Medulla oblongata (tissue), 1 donor: ENCODE data around the gene STC2.
"Not testable (repeated sequence)": the region's sequence is repeated elsewhere in the genome, so short reads cannot be mapped to it uniquely, and the experiment has no call there.

ENCODE experiments used
- DNase-seq: peaks from one replicate; pipeline ENCODE4 v3.0.0-alpha.2; 2015; ENCODE audit errors: extremely low spot score

STC2 gene

DNA sequence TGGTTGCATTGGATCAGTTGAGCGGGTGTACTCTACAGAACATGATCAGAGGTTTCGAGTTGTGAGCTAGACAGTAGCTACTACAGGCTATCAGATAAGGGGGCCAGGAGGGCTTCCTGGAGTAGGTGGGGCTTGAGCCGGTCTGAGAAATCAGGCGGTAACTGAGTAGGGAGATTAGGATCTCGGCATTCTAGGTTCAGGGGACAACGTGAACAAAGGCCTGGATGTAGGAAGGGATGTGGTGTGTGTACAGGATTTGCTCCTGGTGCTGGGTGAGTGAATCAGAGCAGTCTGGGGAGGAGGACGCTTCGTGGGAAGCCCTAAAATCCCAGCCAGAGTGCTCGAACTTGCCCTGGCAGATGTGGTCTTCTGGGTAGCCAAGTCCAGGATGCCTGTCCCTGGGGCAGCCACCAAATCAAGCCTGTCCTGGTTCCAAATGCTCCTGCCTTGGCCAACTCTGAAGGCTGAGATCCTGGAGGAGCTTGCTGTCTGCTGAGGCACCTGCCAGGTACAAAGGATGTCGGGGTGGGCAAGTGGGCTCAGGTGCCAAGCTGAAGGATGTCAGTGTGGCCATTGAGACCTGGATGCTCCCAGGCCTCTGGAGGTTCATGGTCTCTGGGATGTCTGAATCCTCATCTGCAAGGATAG is 33.4 kb downstream of the STC2 start:
- no peak for DNase-seq

GRCh38 chr5:173293817-173294672 is 34.2 kb downstream of the STC2 start:
- DNase-seq, result peak; percentile 90

DNA sequence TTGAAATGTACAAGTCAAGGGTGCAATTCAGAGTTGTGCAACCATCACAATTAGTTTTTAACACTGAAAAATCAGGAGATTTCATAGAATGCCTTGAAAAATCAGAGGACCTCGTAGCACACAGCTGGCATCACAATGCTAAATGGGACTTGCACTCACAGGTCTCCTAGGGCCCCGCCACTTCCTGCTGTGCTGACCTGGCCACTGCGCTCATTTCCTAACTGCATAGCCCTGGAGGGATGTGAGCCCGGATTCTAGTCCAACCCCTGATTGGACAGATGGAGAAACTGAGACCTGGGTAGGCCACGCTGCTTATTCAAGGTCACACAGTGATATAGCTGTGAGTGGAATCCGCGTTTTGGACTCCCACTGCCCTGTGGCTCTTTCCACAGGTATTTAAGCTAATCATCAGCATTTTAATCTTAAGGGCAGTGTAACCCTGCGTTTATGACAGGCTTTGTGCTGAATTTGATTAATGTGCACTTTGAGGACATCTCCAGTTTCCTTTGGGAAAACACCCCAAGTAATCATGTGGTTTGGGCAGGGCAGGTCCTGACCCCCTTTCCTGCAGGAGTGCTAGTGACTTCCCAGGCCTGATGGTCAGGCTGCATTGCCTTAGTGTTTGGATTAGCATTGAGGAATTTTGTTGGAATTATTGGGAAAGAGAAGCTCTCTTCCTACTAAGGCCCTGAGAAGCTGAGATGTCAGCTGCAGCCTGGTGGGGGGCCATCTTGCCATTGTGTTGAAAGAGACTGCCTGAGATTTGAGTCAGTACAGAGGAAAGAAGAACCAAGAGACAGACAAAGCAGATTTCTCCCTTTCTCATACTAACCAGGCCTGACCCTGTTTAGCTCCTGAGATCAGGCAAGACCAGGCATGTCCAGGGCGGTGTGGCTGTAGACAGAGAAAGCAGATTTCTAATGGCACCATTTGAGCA is 36.2 kb downstream of the STC2 start:
- DNase-seq, result no peak

GRCh38 chr5:173290477-173291131 is 37.6 kb downstream of the STC2 start:
- no peak for DNase-seq

GRCh38 chr5:173289372-173289771 is 38.8 kb downstream of the STC2 start:
- DNase-seq, result no peak

- DNase-seq, result no peak
These were observed 39.6 kb downstream of the STC2 start for GRCh38 chr5:173288632-173289031.

DNA sequence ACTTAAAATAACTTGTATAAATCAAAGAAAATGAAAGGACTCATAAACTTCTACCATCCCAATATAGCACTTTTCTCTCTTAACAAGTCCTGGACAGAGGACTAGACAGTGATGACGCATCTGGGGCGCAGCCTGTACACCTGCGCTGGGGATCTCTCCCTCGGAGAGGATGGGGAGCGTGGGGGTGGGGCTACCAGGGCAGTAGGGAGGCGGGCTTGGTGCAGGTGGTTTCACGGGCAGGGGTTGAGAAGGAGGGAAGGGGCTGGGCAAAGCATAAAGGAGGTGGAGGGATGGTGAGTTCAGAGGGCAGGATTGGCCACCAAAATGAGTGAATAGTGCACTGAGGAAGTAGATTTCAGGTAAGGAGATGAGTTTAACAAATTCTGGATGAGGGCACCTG is 41.1 kb downstream of the STC2 start:
- DNase-seq, result no peak

- not testable (repeated sequence) for DNase-seq
These were observed 43.8 kb downstream of the STC2 start for GRCh38 chr5:173284343-173284958.

GRCh38 chr5:173283318-173284288 is 44.6 kb downstream of the STC2 start:
- DNase-seq, result peak; percentile 58

GRCh38 chr5:173282916-173283315 is 45.3 kb downstream of the STC2 start:
- DNase-seq, result no peak

GRCh38 chr5:173281910-173282309 is 46.3 kb downstream of the STC2 start:
- no peak for DNase-seq

GRCh38 chr5:173279166-173279565 is 49.0 kb downstream of the STC2 start:
- no peak for DNase-seq

GRCh38 chr5:173278641-173279040 is 49.6 kb downstream of the STC2 start:
- DNase-seq, result no peak

DNA sequence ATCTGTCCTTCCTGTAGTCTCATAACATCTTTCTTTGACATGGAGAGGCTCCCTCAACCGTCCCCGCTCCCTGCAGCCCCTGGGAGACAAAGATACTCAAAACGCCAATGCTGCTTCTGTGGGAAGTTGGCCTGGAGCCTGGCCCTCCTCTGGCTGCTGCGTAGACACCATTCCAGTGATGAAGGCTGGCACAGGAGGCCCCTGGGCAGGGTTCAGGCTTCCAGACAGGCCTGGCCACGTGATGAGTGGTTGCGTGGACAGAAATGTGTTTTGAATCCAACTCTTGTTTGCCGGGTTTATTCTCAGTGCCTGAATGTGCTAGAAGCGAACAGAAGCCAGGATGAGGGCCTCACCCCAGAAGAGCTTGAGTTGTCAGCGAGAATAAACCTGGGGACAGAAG is 50.0 kb downstream of the STC2 start:
- DNase-seq, result peak; percentile 46

DNA sequence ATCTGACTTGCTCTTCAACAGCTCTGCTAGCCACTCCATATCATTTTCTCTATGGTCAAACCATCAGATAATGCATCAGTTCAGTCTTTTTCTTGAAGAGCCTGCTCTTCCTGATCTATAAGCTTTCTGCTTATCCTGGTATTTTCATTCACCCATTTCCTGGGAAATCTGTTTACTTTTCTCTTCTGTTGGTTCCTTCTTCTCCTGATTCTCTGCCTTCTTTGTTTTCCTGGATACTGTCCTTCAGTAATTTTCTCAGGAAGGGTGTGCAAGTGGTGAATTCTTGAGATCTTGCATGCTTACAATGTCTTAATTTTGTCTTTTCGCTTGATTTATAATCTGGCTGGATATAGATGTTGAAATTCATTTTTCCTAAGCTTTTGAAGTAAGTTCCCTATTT is 53.4 kb downstream of the STC2 start:
- DNase-seq, result no peak

GRCh38 chr5:173271419-173271818 is 56.8 kb downstream of the STC2 start:
- no peak for DNase-seq

DNA sequence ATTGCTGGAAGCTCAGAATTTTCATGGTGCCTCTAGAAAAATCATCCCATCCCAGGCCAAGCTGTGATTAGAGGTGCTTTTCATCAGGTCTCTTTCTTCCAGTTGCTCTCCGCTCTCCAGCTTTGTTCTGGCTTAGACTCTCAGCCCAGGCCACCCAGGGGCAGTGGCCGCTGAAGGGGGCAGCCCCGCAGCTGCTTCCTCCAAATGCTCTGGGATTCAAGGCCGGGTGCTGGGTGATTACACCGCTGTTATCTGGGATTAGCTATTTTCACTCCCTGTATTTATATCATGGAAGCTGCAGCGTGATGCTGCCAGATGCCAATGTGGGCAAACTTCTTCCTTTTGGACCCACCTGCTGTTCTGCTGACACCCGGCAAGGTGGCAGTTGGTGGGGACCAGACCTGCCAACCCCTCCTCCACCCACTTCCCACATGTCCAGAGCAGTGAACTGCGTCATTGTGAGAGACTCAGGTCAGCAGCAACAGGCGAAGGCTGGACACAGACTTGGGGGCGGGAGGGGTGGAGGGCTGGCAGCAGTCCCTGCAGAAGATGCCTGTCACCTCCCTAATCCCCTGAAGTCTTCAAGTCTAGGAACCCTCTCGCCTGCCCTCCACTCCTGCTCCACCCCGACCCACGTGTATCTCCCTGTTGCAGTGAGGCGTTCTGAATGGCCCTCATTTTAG is 59.3 kb downstream of the STC2 start:
- no peak for DNase-seq

GRCh38 chr5:173265433-173265832 is 62.8 kb downstream of the STC2 start:
- DNase-seq, result no peak
